Natural killer cell (primary cell): Measurements from ENCODE around the gene FAM43B. TPM values are rescaled to one million over a fixed set of nuclear protein-coding genes. Genes with fewer than 3 reads are reported as not detected.

Experiments used
- ATAC-seq, 3 donors: fragments of 150-1000 bp in 2 of 3; fragments of 200-7000 bp in 1 of 3; cut with Tn5 transposase; 1 replicate in 1 of 3; 2 replicates in 2 of 3; pipeline ENCODE4 v1.10.0; 2021; ENCODE audit warnings: mild to moderate bottlenecking in 2 of 3, moderate library complexity in 2 of 3
- DNase-seq, 2 donors: peaks; one replicate each; pipeline versions ENCODE4 v3.0.0 to v3.0.0-alpha.2; 2013 to 2021; ENCODE audit warnings: mixed read lengths in 1 of 2
- H3K27ac ChIP-seq: one replicate; pipeline ENCODE4 v1.5.1; 2013; ENCODE audit warnings: mild to moderate bottlenecking, low read length
- H3K27me3 ChIP-seq: one replicate; pipeline ENCODE4 v1.6.1; 2013; ENCODE audit warnings: low read length; ENCODE audit not compliant: control insufficient read depth, insufficient read depth
- H3K36me3 ChIP-seq: one replicate; pipeline ENCODE4 v1.6.1; 2013; ENCODE audit warnings: low read length; ENCODE audit not compliant: control insufficient read depth, insufficient read depth
- H3K4me1 ChIP-seq: one replicate; pipeline ENCODE4 v1.6.1; 2013; ENCODE audit warnings: low read length; ENCODE audit not compliant: control insufficient read depth, insufficient read depth
- H3K4me3 ChIP-seq: one replicate; pipeline ENCODE4 v1.5.1; 2013; ENCODE audit warnings: low read length
- H3K9me3 ChIP-seq: one replicate; pipeline ENCODE4 v1.6.1; 2013; ENCODE audit warnings: low read length; ENCODE audit not compliant: control insufficient read depth, insufficient read depth
- H3K27ac Mint-ChIP-seq, 2 donors: one replicate each; pipeline ENCODE4 v1.8.0; 2022; ENCODE audit warnings: mild to moderate bottlenecking in 2 of 2, mixed read lengths in 2 of 2, moderate library complexity in 1 of 2
- H3K27me3 Mint-ChIP-seq, 2 donors: one replicate each; pipeline ENCODE4 v1.8.0; 2022; ENCODE audit warnings: low read depth in 2 of 2, mixed read lengths in 2 of 2
- H3K36me3 Mint-ChIP-seq: one replicate; pipeline ENCODE4 v1.8.0; 2022; ENCODE audit warnings: mixed read lengths
- H3K4me1 Mint-ChIP-seq, 2 donors: one replicate each; pipeline ENCODE4 v1.8.0; 2022; ENCODE audit warnings: mixed read lengths in 2 of 2
- H3K4me3 Mint-ChIP-seq: one replicate; pipeline ENCODE4 v1.8.0; 2022; ENCODE audit warnings: mild to moderate bottlenecking, moderate library complexity, mixed read lengths
- H3K9me3 Mint-ChIP-seq, 2 donors: one replicate each; pipeline ENCODE4 v1.8.0; 2022; ENCODE audit warnings: mixed read lengths in 2 of 2
- CTCF ChIP-seq: fragments of 200-600 bp; IDR thresholded peaks from one replicate; pipeline ENCODE4 v1.8.0; 2022; ENCODE audit warnings: antibody characterized with exemption
- WGBS: methylation state at CpG from one replicate; pipeline ENCODE4 v1.1.7; 2013; ENCODE audit warnings: missing lambda C conversion rate; ENCODE audit not compliant: insufficient coverage; 5-methylcytosine and 5-hydroxymethylcytosine counted together
- intact Hi-C: fragments of 100-400 bp; cut with micrococcal nuclease; formaldehyde crosslinking; loops from one replicate; pipeline ENCODE4 v1.14.2; 2022
- total RNA-seq, 4 donors: library from RNA; stranded (reverse); fragments of 120-200 nt in 1 of 4; gene quantifications; one replicate each; pipeline versions ENCODE4 v1.2.3 to v1.2.4, GENCODE V29; 2013 to 2022

The FAM43B gene
- total RNA-seq, 3 donors from 2014 or later (not counting 1 experiment from before 2014, with no cell fraction given) = not detected

- Histone ChIP-seq H3K27me3 (peaks cover 15% of the 10 kb centered on the region), H3K27ac (no peak overlapping the region), H3K4me1 (no peaks in the 10 kb centered on the region), H3K9me3 (no peaks in the 10 kb centered on the region), H3K36me3 (no peaks in the 10 kb centered on the region), H3K4me3 (no peak overlapping the region)
- no peak for ATAC-seq
- Mint-ChIP-seq H3K4me1 (no peaks in the 10 kb centered on the region), H3K27ac (no peak overlapping the region), H3K9me3 (no peaks in the 10 kb centered on the region), H3K36me3 (no peaks in the 10 kb centered on the region), H3K27me3 (peaks cover 19 to 21% of the 10 kb centered on the region in 2 donors), H3K4me3 (no peak overlapping the region)
- DNase-seq = no peak
- 69% methylated on average over 4 of the region's 4 CpGs for WGBS
- no peak for TF ChIP-seq CTCF
- intact Hi-C loops = no loop called here
Measured at GRCh38 chr1:20555758-20556120, 3.4 kb downstream of the FAM43B start.

GRCh38 chr1:20558191-20558590 lies 5.8 kb downstream of the FAM43B start:
- H3K27me3 ChIP-seq = peaks cover 4% of the 10 kb centered on the region
- ATAC-seq (no peak), DNase-seq (no peak)
- WGBS = 65% methylated on average over 5 of the region's 5 CpGs
- no peaks in the 10 kb centered on the region for H3K4me1 Mint-ChIP-seq
- H3K36me3 ChIP-seq = no peaks in the 10 kb centered on the region
- no peak overlapping the region for H3K4me3 Mint-ChIP-seq
- intact Hi-C loops = no loop called here
- TF ChIP-seq CTCF = no peak
- no peak overlapping the region for H3K27ac ChIP-seq
- peaks cover 19 to 31% of the 10 kb centered on the region in 2 donors for H3K27me3 Mint-ChIP-seq
- no peaks in the 10 kb centered on the region for H3K36me3 Mint-ChIP-seq
- no peaks in the 10 kb centered on the region for H3K9me3 ChIP-seq
- H3K9me3 Mint-ChIP-seq = no peaks in the 10 kb centered on the region
- H3K4me3 ChIP-seq = no peak overlapping the region
- H3K4me1 ChIP-seq = no peaks in the 10 kb centered on the region
- no peak overlapping the region for H3K27ac Mint-ChIP-seq

GRCh38 chr1:20560966-20561365 lies 8.6 kb downstream of the FAM43B start:
- H3K9me3 Mint-ChIP-seq = no peaks in the 10 kb centered on the region
- H3K4me1 Mint-ChIP-seq = no peaks in the 10 kb centered on the region
- H3K4me3 ChIP-seq = no peak overlapping the region
- intact Hi-C loops = no loop called here
- 93% methylated on average over 1 of the region's 1 CpG for WGBS
- H3K27me3 Mint-ChIP-seq = peaks cover 13 to 19% of the 10 kb centered on the region in 2 donors
- H3K4me1 ChIP-seq = no peaks in the 10 kb centered on the region
- H3K27me3 ChIP-seq = no peaks in the 10 kb centered on the region
- H3K36me3 Mint-ChIP-seq = no peaks in the 10 kb centered on the region
- no peak for ATAC-seq
- no peak for TF ChIP-seq CTCF
- H3K9me3 ChIP-seq = no peaks in the 10 kb centered on the region
- no peak for DNase-seq
- no peak overlapping the region for H3K4me3 Mint-ChIP-seq
- H3K27ac ChIP-seq = no peak overlapping the region
- no peak overlapping the region for H3K27ac Mint-ChIP-seq
- H3K36me3 ChIP-seq = no peaks in the 10 kb centered on the region

DNA sequence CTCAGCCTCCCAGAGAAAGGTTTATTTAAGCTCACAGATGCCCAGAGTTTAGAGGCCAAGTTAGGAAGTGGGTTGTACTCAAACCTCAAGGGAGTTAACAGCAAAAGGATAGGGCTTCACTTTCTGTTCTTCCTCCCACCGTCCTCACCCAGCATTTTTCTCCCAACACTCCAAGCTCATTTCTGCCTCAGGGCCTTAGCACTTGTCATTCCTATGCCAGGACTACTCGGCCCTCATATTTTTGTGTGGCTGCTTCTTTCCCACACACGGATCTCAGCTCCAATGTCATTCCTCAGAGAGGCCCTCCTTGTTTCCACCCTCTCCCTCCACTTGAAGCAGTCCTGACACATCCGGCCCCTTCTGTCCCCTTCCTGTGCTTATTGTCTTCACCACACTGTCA lies 12.9 kb downstream of the FAM43B start:
- no peaks in the 10 kb centered on the region for H3K9me3 Mint-ChIP-seq
- H3K27me3 Mint-ChIP-seq = peaks cover 14 to 24% of the 10 kb centered on the region in 2 donors
- H3K4me1 Mint-ChIP-seq = no peaks in the 10 kb centered on the region
- no peak overlapping the region for H3K4me3 ChIP-seq
- no peak overlapping the region for H3K4me3 Mint-ChIP-seq
- intact Hi-C loops = no loop called here
- H3K4me1 ChIP-seq = no peaks in the 10 kb centered on the region
- DNase-seq (no peak), ATAC-seq (no peak)
- H3K36me3 Mint-ChIP-seq = no peaks in the 10 kb centered on the region
- no peak overlapping the region for H3K27ac Mint-ChIP-seq
- H3K27ac ChIP-seq = no peak overlapping the region
- TF ChIP-seq CTCF = no peak
- no peaks in the 10 kb centered on the region for H3K27me3 ChIP-seq
- no peaks in the 10 kb centered on the region for H3K9me3 ChIP-seq
- WGBS = 71% methylated on average over 4 of the region's 4 CpGs
- no peaks in the 10 kb centered on the region for H3K36me3 ChIP-seq
